ENCODE data around the gene FRS2.

- TF ChIP-seq FOXM1 (IDR thresholded peaks at IDR 0.05; ENCODE audit: low read depth) (no peak), FOXM1 (CRISPR knock-in tag; IDR thresholded peaks at IDR 0.05; ENCODE audit: low read depth) (no peak), TBL1XR1 (IDR thresholded peaks at IDR 0.05; ENCODE audit: low read length in 2 of 2) (no peak), POLR2AphosphoS5 (IDR thresholded peaks at IDR 0.05; ENCODE audit: control insufficient read depth, insufficient read depth, low read depth, low read length) (no peak), CTCF (IDR thresholded peaks at IDR 0.05 in 2 of 3, conservative IDR thresholded peaks at IDR 0.05 in 1 of 3; ENCODE audit: insufficient read depth in 2 of 3, low read depth in 1 of 3, low read length in 3 of 3) (no peak), NKRF (IDR thresholded peaks at IDR 0.05; ENCODE audit: borderline replicate concordance) (no peak), ZBTB49 (CRISPR knock-in tag; IDR thresholded peaks at IDR 0.05; ENCODE audit: borderline replicate concordance) (no peak), PKNOX1 (IDR thresholded peaks at IDR 0.05) (no peak), RBM34 (IDR thresholded peaks at IDR 0.05; ENCODE audit: borderline replicate concordance, insufficient read depth, low read length) (no peak), RAD21 (CRISPR knock-in tag; conservative IDR thresholded peaks at IDR 0.05 in 1 of 2, IDR thresholded peaks at IDR 0.05 in 1 of 2) (no peak), JUNB (CRISPR knock-in tag; conservative IDR thresholded peaks at IDR 0.05) (no peak), TCF7 (IDR thresholded peaks at IDR 0.05; ENCODE audit: borderline replicate concordance) (no peak)
These were observed 143.2 kb downstream of the FRS2 start for GRCh38 chr12:69613351-69613750.

Measured in K562 (cell line).